Activated naive CD8-positive, alpha-beta T cell (primary cell): ENCODE measurements around the gene PRIM1.
A peak's percentile ranks its signal among the peaks of the same experiment; 100 is the strongest.
"Not testable (repeated sequence)": the region's sequence is repeated elsewhere in the genome, so short reads cannot be mapped to it uniquely, and the experiment has no call there.

Experiments used
- H3K27ac Mint-ChIP-seq: one replicate; pipeline ENCODE4 v1.8.0; 2021; ENCODE audit warnings: mixed read lengths
- H3K27me3 Mint-ChIP-seq: one replicate; pipeline ENCODE4 v1.8.0; 2021; ENCODE audit warnings: mixed read lengths
- H3K36me3 Mint-ChIP-seq: one replicate; pipeline ENCODE4 v1.8.0; 2021; ENCODE audit warnings: mixed read lengths
- H3K4me1 Mint-ChIP-seq: one replicate; pipeline ENCODE4 v1.8.0; 2021; ENCODE audit warnings: low read depth, mixed read lengths
- H3K4me3 Mint-ChIP-seq: one replicate; pipeline ENCODE4 v1.8.0; 2021; ENCODE audit warnings: mild to moderate bottlenecking, mixed read lengths
- H3K9me3 Mint-ChIP-seq: one replicate; pipeline ENCODE4 v1.8.0; 2021; ENCODE audit warnings: low read depth, mixed read lengths

The PRIM1 gene

GRCh38 chr12:56728139-56728861, 23.8 kb downstream of the PRIM1 start:
- Mint-ChIP-seq H3K27me3 (no peaks in the 10 kb centered on the region), H3K36me3 (peaks cover 17% of the 10 kb centered on the region), H3K4me3 (no peak overlapping the region), H3K4me1 (peaks cover 14% of the 10 kb centered on the region), H3K27ac (no peak overlapping the region), H3K9me3 (no peaks in the 10 kb centered on the region)

GRCh38 chr12:56726196-56726675, 25.9 kb downstream of the PRIM1 start:
- peak overlapping the region; percentile 99 for H3K27ac Mint-ChIP-seq
- peaks cover 22% of the 10 kb centered on the region for H3K36me3 Mint-ChIP-seq
- not testable (repeated sequence) for H3K27me3 Mint-ChIP-seq, H3K9me3 Mint-ChIP-seq
- peak overlapping the region; percentile 99 for H3K4me3 Mint-ChIP-seq
- H3K4me1 Mint-ChIP-seq, result peaks cover 35% of the 10 kb centered on the region

GRCh38 chr12:56725723-56726102, 26.4 kb downstream of the PRIM1 start:
- Mint-ChIP-seq H3K4me3 (peak overlapping the region; percentile 99), H3K27me3 (no peaks in the 10 kb centered on the region), H3K27ac (peak overlapping the region; percentile 99), H3K4me1 (peaks cover 40% of the 10 kb centered on the region), H3K9me3 (no peaks in the 10 kb centered on the region), H3K36me3 (peaks cover 25% of the 10 kb centered on the region)

- Mint-ChIP-seq H3K27me3 (no peaks in the 10 kb centered on the region), H3K27ac (peak within 1 kb of the TSS; percentile 99), H3K4me1 (peaks cover 46% of the 10 kb centered on the region), H3K9me3 (no peaks in the 10 kb centered on the region), H3K36me3 (peaks cover 30% of the 10 kb centered on the region), H3K4me3 (peak within 1 kb of the TSS; percentile 99)
Measured at GRCh38 chr12:56724972-56725722, 27.0 kb downstream of the PRIM1 start, which contains the start of gene NACA. TSS of gene NACA (minus strand) at chr12:56725299. CDS start at chr12:56724521, 778 bp downstream.

- peaks cover 51% of the 10 kb centered on the region for H3K4me1 Mint-ChIP-seq
- H3K27ac Mint-ChIP-seq, result peak overlapping the region; percentile 99
- H3K4me3 Mint-ChIP-seq, result peak overlapping the region; percentile 99
- H3K36me3 Mint-ChIP-seq, result peaks cover 32% of the 10 kb centered on the region
- H3K9me3 Mint-ChIP-seq, result no peaks in the 10 kb centered on the region
- H3K27me3 Mint-ChIP-seq, result no peaks in the 10 kb centered on the region
Measured at GRCh38 chr12:56724701-56724971, 27.5 kb downstream of the PRIM1 start.

GRCh38 chr12:56723889-56724700, 28.0 kb downstream of the PRIM1 start:
- H3K4me3 Mint-ChIP-seq, result peak overlapping the region; percentile 99
- H3K27ac Mint-ChIP-seq, result peak overlapping the region; percentile 99
- H3K27me3 Mint-ChIP-seq, result no peaks in the 10 kb centered on the region
- H3K4me1 Mint-ChIP-seq, result peaks cover 57% of the 10 kb centered on the region
- H3K36me3 Mint-ChIP-seq, result peaks cover 31% of the 10 kb centered on the region
- H3K9me3 Mint-ChIP-seq, result no peaks in the 10 kb centered on the region

- peaks cover 31% of the 10 kb centered on the region for H3K36me3 Mint-ChIP-seq
Measured at GRCh38 chr12:56723352-56723751, 28.8 kb downstream of the PRIM1 start.

GRCh38 chr12:56722832-56723231, 29.3 kb downstream of the PRIM1 start:
- H3K9me3 Mint-ChIP-seq, result no peaks in the 10 kb centered on the region
- H3K4me1 Mint-ChIP-seq, result peaks cover 62% of the 10 kb centered on the region
- H3K4me3 Mint-ChIP-seq, result peak overlapping the region; percentile 99
- H3K36me3 Mint-ChIP-seq, result peaks cover 31% of the 10 kb centered on the region
- H3K27me3 Mint-ChIP-seq, result no peaks in the 10 kb centered on the region
- peak overlapping the region; percentile 99 for H3K27ac Mint-ChIP-seq

More at GRCh38 chr12:56723352-56723751, 28.8 kb downstream of the PRIM1 start:
- peak overlapping the region; percentile 99 for H3K27ac Mint-ChIP-seq
- no peaks in the 10 kb centered on the region for H3K9me3 Mint-ChIP-seq
- H3K27me3 Mint-ChIP-seq, result no peaks in the 10 kb centered on the region
- H3K4me3 Mint-ChIP-seq, result peak overlapping the region; percentile 99
- H3K4me1 Mint-ChIP-seq, result peaks cover 62% of the 10 kb centered on the region

GRCh38 chr12:56721721-56722120, 30.4 kb downstream of the PRIM1 start:
- Mint-ChIP-seq H3K36me3 (peaks cover 31% of the 10 kb centered on the region), H3K4me1 (peaks cover 67% of the 10 kb centered on the region), H3K9me3 (no peaks in the 10 kb centered on the region), H3K27me3 (no peaks in the 10 kb centered on the region), H3K27ac (peak overlapping the region; percentile 99), H3K4me3 (peak overlapping the region; percentile 99)

GRCh38 chr12:56721216-56721615, 30.9 kb downstream of the PRIM1 start:
- H3K4me3 Mint-ChIP-seq, result peak overlapping the region; percentile 99
- peak overlapping the region; percentile 99 for H3K27ac Mint-ChIP-seq
- H3K4me1 Mint-ChIP-seq, result peaks cover 72% of the 10 kb centered on the region
- no peaks in the 10 kb centered on the region for H3K9me3 Mint-ChIP-seq
- peaks cover 33% of the 10 kb centered on the region for H3K36me3 Mint-ChIP-seq
- no peaks in the 10 kb centered on the region for H3K27me3 Mint-ChIP-seq

GRCh38 chr12:56720731-56721151, 31.4 kb downstream of the PRIM1 start:
- H3K36me3 Mint-ChIP-seq, result peaks cover 34% of the 10 kb centered on the region
- peak overlapping the region; percentile 99 for H3K27ac Mint-ChIP-seq
- no peaks in the 10 kb centered on the region for H3K9me3 Mint-ChIP-seq
- H3K4me1 Mint-ChIP-seq, result peaks cover 73% of the 10 kb centered on the region
- peak overlapping the region; percentile 99 for H3K4me3 Mint-ChIP-seq
- no peaks in the 10 kb centered on the region for H3K27me3 Mint-ChIP-seq

GRCh38 chr12:56719056-56719455, 33.1 kb downstream of the PRIM1 start:
- Mint-ChIP-seq H3K27ac (peak overlapping the region; percentile 99), H3K4me1 (peaks cover 79% of the 10 kb centered on the region), H3K36me3 (peaks cover 34% of the 10 kb centered on the region), H3K9me3 (no peaks in the 10 kb centered on the region), H3K27me3 (no peaks in the 10 kb centered on the region), H3K4me3 (peak overlapping the region; percentile 99)

GRCh38 chr12:56718636-56719035, 33.5 kb downstream of the PRIM1 start:
- peak overlapping the region; percentile 99 for H3K4me3 Mint-ChIP-seq
- no peaks in the 10 kb centered on the region for H3K27me3 Mint-ChIP-seq
- no peaks in the 10 kb centered on the region for H3K9me3 Mint-ChIP-seq
- H3K36me3 Mint-ChIP-seq, result peaks cover 30% of the 10 kb centered on the region
- H3K27ac Mint-ChIP-seq, result peak overlapping the region; percentile 99
- H3K4me1 Mint-ChIP-seq, result peaks cover 77% of the 10 kb centered on the region

- Mint-ChIP-seq H3K4me1 (peaks cover 73% of the 10 kb centered on the region), H3K9me3 (no peaks in the 10 kb centered on the region), H3K27ac (no peak overlapping the region), H3K36me3 (peaks cover 27% of the 10 kb centered on the region), H3K27me3 (no peaks in the 10 kb centered on the region), H3K4me3 (no peak overlapping the region)
Measured at GRCh38 chr12:56718149-56718548, 34.0 kb downstream of the PRIM1 start.
